ENCODE measurements around the gene PRC1.

GRCh38 chr15:90947577-90948357, 46.6 kb downstream of the PRC1 start:
- TF ChIP-seq CTCF (IDR thresholded peaks at IDR 0.05; ENCODE audit: low read depth, low read length, poor library complexity, severe bottlenecking) (no peak), EZH2phosphoT487 (IDR thresholded peaks at IDR 0.05; ENCODE audit: borderline replicate concordance, low read length) (no peak)
